ENCODE data around the gene MPC2. TPM values are rescaled to one million over a fixed set of nuclear protein-coding genes. Genes with fewer than 3 reads are reported as not detected.

The MPC2 gene
- total RNA-seq, 1 experiment from 2014 or later: 32.9 TPM

DNA sequence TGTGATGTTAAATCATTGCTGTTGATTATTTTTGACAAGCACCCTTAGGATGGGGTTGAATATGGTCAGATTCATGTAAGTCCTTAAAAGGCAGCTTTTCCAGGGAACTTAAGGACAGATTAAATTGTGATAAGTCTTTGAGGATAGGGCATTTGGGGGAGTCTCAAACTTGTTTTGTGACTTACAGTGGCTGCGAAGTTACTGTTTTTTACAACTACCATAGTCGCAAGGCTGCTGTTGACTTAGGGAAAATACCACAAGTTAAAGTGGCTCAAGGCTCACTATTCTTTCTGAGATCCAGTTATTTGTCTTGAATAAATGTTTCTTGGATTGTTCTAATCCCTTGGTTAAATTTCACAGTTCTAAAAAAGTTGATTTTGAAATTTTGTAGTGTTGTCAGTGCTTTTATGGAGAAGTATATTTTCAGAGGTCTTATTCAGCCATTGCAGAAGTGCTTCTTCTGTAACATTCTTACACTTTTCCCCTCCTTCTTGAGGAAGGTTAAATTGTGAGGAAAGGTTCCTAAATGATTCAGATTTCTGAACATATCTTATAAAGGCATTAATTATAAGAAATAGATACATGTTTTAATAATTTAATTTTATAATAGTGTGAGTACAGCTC is 47.0 kb upstream of the MPC2 start:
- no peak overlapping the region for H3T11ph ChIP-seq (ENCODE audit: low read length)

More for the DNA sequence above, 47.0 kb upstream of the MPC2 start:
- Histone ChIP-seq H2BK20ac (ENCODE audit: low read depth, low read length, poor library complexity, severe bottlenecking) (no peak overlapping the region), H4K8ac (replicated peaks; ENCODE audit: insufficient read length, low read depth, low read length) (no peak overlapping the region), H4K20me1 (ENCODE audit: control insufficient read depth, insufficient read depth, insufficient read length) (no peaks in the 10 kb centered on the region), H3K18ac (ENCODE audit: insufficient read length, low read depth, low read length) (no peak overlapping the region), H3K14ac (ENCODE audit: insufficient read depth, low read length) (no peak overlapping the region), H3K27me3 (ENCODE audit: insufficient read depth, low read length) (no peaks in the 10 kb centered on the region), H3K56ac (ENCODE audit: insufficient read length, low read depth, low read length) (no peak overlapping the region), H3K9ac (ENCODE audit: extremely low read depth, insufficient read length, low read length) (no peak overlapping the region), H2BK120ac (ENCODE audit: low read depth, low read length, poor library complexity, severe bottlenecking) (no peak overlapping the region), H3K27ac (ENCODE audit: insufficient read length, low read depth, low read length) (no peak overlapping the region), H3K9me3 (ENCODE audit: control insufficient read depth, low read depth, low read length) (no peaks in the 10 kb centered on the region), H2BK12ac (ENCODE audit: insufficient read length, low read depth, low read length) (no peak overlapping the region), H3K4me1 (ENCODE audit: insufficient read depth, low read length) (no peaks in the 10 kb centered on the region; the same call in 1 of the 2 replicates), H3K23me2 (ENCODE audit: insufficient read length, low read depth, low read length, poor library complexity, severe bottlenecking) (no peaks in the 10 kb centered on the region), H3K4ac (ENCODE audit: low read depth, low read length) (no peak overlapping the region), H3K4me2 (ENCODE audit: insufficient read depth, insufficient read length, low read length) (no peak overlapping the region), H2AK5ac (ENCODE audit: insufficient read length, low read length) (no peak overlapping the region), H2BK5ac (ENCODE audit: insufficient read length, low read length) (no peak overlapping the region), H3K79me2 (ENCODE audit: insufficient read depth, low read length) (peaks cover 2% of the 10 kb centered on the region; the same call in 1 of the 2 replicates), H2BK15ac (ENCODE audit: low read depth, low read length) (no peak overlapping the region), H2AFZ (ENCODE audit: low read length) (no peak overlapping the region), H4K5ac (ENCODE audit: insufficient read length, low read depth, low read length) (no peak overlapping the region), H3K79me1 (ENCODE audit: insufficient read depth, low read depth, low read length, poor library complexity, severe bottlenecking) (no peaks in the 10 kb centered on the region), H3K23ac (ENCODE audit: insufficient read length, low read depth, low read length) (no peak overlapping the region), H4K91ac (ENCODE audit: insufficient read length, low read depth, low read length) (no peak overlapping the region)
- Mint-ChIP-seq H3K4me3 (no peak overlapping the region), H3K9me3 (no peaks in the 10 kb centered on the region), H3K4me1 (peaks cover 0 to 15% of the 10 kb centered on the region in 2 experiments; a peak in 2 of 4 replicates), H3K27ac (no peak overlapping the region), H3K27me3 (ENCODE audit: low read depth) (no peaks in the 10 kb centered on the region), H3K36me3 (ENCODE audit: insufficient read depth in 1 of 3, low read depth in 3 of 3) (peaks cover 2 to 20% (median 13%) of the 10 kb centered on the region in 3 experiments; a peak in 5 of 7 replicates)
- WGBS (ENCODE audit: extremely low coverage, insufficient read length, low lambda C conversion rate): no CpG with 5 or more reads among the region's 2 CpGs
- DNase-seq: no peak
- TF ChIP-seq CTCF (conservative IDR thresholded peaks at IDR 0.05): no peak

Data from H9 (cell line).